Spleen (tissue), 7 donors: ENCODE results near the gene SHISA5.

ENCODE experiments used
- CTCF ChIP-seq, 11 experiments: fragments of 200-600 bp in 7 of 11; fragments of 450-650 bp in 4 of 11; sonication (generic) in 4 of 11; IDR thresholded peaks in 8 of 11; conservative IDR thresholded peaks in 3 of 11; 1 replicate in 7 of 11; 2 replicates in 4 of 11; pipeline versions ENCODE4 v1.4.0 to v1.8.0; 2016 to 2021; ENCODE audit warnings: antibody characterized with exemption in 11 of 11, inconsistent platforms in 4 of 11, mild to moderate bottlenecking in 1 of 11
- POLR2A ChIP-seq, 3 donors: fragments of 450-650 bp; IDR thresholded peaks; one replicate each; pipeline ENCODE4 v1.5.1; 2017; ENCODE audit warnings: antibody characterized with exemption in 3 of 3, mild to moderate bottlenecking in 1 of 3
- POLR2AphosphoS5 ChIP-seq, 3 donors: sonication (generic); formaldehyde crosslinking; IDR thresholded peaks; one replicate each; pipeline ENCODE4 v1.5.1; 2017; ENCODE audit warnings: antibody characterized with exemption in 3 of 3
- donor health status: DM: no; HTN: no; CAD: no; lungs with moderate emphysema.
- donor health status: DM: no; HTN: no; CAD: no.
- donor health status: DM: no; HTN: no; CAD: no.

GRCh38 chr3:48439820-48440589, 64.0 kb downstream of the SHISA5 start, which contains the start of the genes CCDC51 and TMA7:
- TF ChIP-seq CTCF (IDR thresholded peaks at IDR 0.05 in 8 of 11, conservative IDR thresholded peaks at IDR 0.05 in 3 of 11) (peak in 3 of 11 experiments; percentile 7 to 47 (median 47)), POLR2A (IDR thresholded peaks at IDR 0.05) (peak in 2 of 3 donors; percentile 53 to 84), POLR2AphosphoS5 (IDR thresholded peaks at IDR 0.05) (peak; percentile 98 to 99 (median 98))
